ENCODE measurements around the gene SSBP3.

DNA sequence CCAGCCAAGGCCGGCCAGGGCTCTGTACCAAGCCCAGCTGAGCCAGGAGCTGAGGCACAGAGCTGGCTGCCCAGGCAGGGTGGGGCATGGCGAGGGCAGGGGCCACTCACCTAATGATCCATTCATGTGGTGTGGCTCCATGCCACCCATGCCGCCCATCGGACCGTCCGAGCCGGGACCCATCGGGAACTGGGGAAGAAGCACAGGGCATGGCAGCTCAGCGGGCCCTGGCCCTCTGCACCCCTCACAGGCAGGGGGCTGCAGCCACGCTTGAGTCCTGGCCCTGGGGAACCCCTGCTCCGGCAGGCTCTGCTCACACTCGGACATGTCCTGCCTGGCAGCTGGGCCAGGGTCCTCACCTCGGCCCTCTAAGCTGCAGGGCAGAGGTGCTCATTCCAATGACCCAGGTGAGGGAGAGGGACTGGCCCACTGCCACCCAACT is 177.5 kb downstream of the SSBP3 start:
- TF ChIP-seq, protein P1, sequence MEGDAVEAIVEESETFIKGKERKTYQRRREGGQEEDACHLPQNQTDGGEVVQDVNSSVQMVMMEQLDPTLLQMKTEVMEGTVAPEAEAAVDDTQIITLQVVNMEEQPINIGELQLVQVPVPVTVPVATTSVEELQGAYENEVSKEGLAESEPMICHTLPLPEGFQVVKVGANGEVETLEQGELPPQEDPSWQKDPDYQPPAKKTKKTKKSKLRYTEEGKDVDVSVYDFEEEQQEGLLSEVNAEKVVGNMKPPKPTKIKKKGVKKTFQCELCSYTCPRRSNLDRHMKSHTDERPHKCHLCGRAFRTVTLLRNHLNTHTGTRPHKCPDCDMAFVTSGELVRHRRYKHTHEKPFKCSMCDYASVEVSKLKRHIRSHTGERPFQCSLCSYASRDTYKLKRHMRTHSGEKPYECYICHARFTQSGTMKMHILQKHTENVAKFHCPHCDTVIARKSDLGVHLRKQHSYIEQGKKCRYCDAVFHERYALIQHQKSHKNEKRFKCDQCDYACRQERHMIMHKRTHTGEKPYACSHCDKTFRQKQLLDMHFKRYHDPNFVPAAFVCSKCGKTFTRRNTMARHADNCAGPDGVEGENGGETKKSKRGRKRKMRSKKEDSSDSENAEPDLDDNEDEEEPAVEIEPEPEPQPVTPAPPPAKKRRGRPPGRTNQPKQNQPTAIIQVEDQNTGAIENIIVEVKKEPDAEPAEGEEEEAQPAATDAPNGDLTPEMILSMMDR (IDR thresholded peaks at IDR 0.05), result no peak
- no peak for TF ChIP-seq POLR2A (IDR thresholded peaks at IDR 0.05)
- TF ChIP-seq EP300 (IDR thresholded peaks at IDR 0.05), result no peak
